ENCODE data around the gene HOXC9. TPM values are rescaled to one million over a fixed set of nuclear protein-coding genes. Genes with fewer than 3 reads are reported as not detected.

Gene HOXC9
- polyA plus RNA-seq, 1 of the 3 experiments (the other 2 are of a cell fraction): 1.9 TPM

DNA sequence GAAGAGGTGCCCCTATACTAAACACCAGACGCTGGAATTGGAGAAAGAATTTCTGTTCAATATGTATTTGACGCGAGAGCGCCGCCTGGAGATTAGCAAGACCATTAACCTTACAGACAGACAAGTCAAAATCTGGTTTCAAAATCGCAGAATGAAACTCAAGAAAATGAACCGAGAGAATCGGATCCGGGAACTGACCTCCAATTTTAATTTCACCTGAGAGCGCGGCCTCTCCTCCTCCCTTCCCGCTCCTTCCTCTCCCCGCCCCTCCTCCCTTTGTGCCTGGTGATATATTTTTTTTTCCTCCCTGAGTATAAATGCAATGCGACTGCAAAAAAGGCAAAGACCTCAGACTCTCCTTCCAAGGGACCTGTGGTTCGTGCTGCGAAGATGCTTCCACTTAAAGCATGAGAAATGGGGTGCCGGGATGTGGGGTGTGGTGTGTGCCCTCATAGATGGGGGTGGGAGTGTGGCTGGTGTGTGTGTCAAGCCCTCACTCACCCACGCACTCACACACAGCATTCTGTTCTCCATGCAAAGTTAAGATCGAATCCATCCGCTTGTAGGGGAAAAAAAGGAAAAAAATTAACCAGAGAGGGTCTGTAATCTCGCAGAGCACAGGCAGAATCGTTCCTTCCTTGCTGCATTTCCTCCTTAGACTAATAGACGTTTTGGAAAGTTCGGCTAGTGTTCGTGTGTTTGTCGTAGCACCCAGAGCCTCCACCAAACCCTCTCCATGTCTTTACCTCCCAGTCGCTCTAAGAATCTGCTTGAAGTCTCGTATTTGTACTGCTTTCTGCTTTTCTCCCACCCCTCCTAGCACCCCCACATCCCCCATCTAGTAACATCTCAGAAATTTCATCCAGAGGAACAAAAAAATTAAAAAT lies 10.5 kb upstream of the HOXC9 start:
- ChIA-PET CTCF (interaction anchor here (0.6 to 12.8 kb wide), 22 partner anchors 11 to 247 kb away, joined by 3 to 194 read pairs (median 12); partner anchors contain the start of genes HOTAIR, HOXC11, HOXC5 and HOXC9), POLR2A (interaction anchor here (2.1 kb wide), 1 partner anchor 11 kb away, joined by 5 read pairs; the partner anchor contains the start of gene HOXC9)
- no peak overlapping the region for H3K9ac ChIP-seq

DNA sequence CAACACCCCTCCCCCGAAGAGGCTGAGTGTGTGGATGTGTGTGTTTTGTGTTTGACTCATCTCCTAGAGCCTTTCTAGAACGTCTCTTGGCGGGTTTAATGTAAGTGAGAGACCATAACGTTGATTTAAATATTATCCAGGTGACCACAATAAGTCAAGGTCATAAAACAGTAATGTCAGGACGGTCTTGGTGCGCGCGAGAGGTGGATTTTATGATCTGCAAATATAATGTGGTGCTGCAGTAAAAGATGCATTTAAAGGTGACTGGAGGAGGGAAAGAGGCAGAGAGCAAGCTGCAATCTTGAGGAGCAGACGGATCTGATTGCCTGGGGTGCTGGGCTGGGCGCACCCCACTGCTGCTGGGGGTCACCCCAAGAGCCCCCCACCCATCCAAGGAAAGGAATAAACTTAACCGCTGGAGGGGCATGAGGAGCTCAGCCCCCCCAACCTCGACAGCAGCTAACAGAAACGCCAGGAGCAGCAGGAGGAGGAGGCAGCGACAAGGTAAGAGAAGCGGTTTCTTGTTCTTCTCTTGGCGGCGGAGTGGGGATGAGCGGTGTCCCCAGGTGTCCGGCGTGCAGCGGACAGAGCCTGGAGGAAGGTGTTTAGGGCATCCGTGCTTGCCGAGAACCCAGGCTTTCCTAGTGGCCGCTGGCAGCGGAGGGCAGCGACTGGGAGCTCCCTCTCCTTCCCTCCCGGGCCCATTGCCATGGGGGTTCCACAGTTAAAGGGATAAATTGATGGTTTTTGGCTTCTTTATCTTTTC lies 9.5 kb upstream of the HOXC9 start:
- no peak overlapping the region for H3K27ac ChIP-seq (ENCODE audit: low read depth in 2 of 2, low read length in 1 of 2)
- no peaks in the 10 kb centered on the region for H3K36me3 ChIP-seq (replicated peaks in 1 of 2; ENCODE audit: control insufficient read depth in 1 of 2, insufficient read depth in 2 of 2, low read length in 1 of 2)
- WGBS (ENCODE audit: low lambda C conversion rate): 11% methylated on average over 19 of the region's 27 CpGs
- H3K4me2 ChIP-seq: peak overlapping the region; percentile 48; the same call in 1 of the 2 replicates
- no peak overlapping the region for H3K9ac ChIP-seq
- H3K9me2 ChIP-seq: no peaks in the 10 kb centered on the region
- H2AFZ ChIP-seq (ENCODE audit: low read depth): no peak overlapping the region
- DNase-seq: no peak
- peaks cover 100% of the 10 kb centered on the region for H3K27me3 ChIP-seq (ENCODE audit: insufficient read depth)
- ChIA-PET CTCF (interaction anchor here (0.6 to 12.8 kb wide), 19 partner anchors 8 to 409 kb away, joined by 3 to 194 read pairs (median 7); partner anchors contain the start of genes HOTAIR, HOXC11 and HOXC9), POLR2A (interaction anchor here (1.4 kb wide), 1 partner anchor 18 kb away, joined by 4 read pairs; the partner anchor contains the start of gene HOXC8)
- H3K4me3 ChIP-seq (ENCODE audit: low read depth in 2 of 2, low read length in 1 of 2): no peak overlapping the region
- TF ChIP-seq GABPA (IDR thresholded peaks at IDR 0.05; ENCODE audit: low read depth): no peak
- no peak for TF ChIP-seq MXI1 (IDR thresholded peaks at IDR 0.05; ENCODE audit: low read depth, low read length)
- TF ChIP-seq SIN3A (IDR thresholded peaks at IDR 0.05; ENCODE audit: borderline replicate concordance, low read depth, low read length): no peak
- TF ChIP-seq POLR2AphosphoS5 (IDR thresholded peaks at IDR 0.05; ENCODE audit: low read depth, low read length): no peak
- TF ChIP-seq SMC3 (IDR thresholded peaks at IDR 0.05; ENCODE audit: low read depth, low read length): no peak
- peaks cover 0 to 11% of the 10 kb centered on the region in 2 experiments; a peak in 1 of 4 replicates for H3K4me1 ChIP-seq (ENCODE audit: control insufficient read depth in 1 of 2, insufficient read depth in 2 of 2, low read depth in 1 of 2, low read length in 1 of 2)
- H3K9me3 ChIP-seq: no peaks in the 10 kb centered on the region
- H3F3A ChIP-seq (replicated peaks; ENCODE audit: insufficient read depth): peaks cover 5% of the 10 kb centered on the region
- H3K79me2 ChIP-seq (ENCODE audit: insufficient read depth): no peaks in the 10 kb centered on the region
- no peaks in the 10 kb centered on the region for H4K20me1 ChIP-seq (ENCODE audit: insufficient read depth)

More for the DNA sequence above, 10.5 kb upstream of the HOXC9 start:
- Histone ChIP-seq H3K27ac (ENCODE audit: low read depth in 2 of 2, low read length in 1 of 2) (no peak overlapping the region), H3K9me3 (no peaks in the 10 kb centered on the region), H4K20me1 (ENCODE audit: insufficient read depth) (no peaks in the 10 kb centered on the region), H2AFZ (ENCODE audit: low read depth) (no peak overlapping the region), H3K36me3 (replicated peaks in 1 of 2; ENCODE audit: control insufficient read depth in 1 of 2, insufficient read depth in 2 of 2, low read length in 1 of 2) (no peaks in the 10 kb centered on the region), H3K9me2 (no peaks in the 10 kb centered on the region), H3F3A (replicated peaks; ENCODE audit: insufficient read depth) (peaks cover 5% of the 10 kb centered on the region), H3K27me3 (ENCODE audit: insufficient read depth) (peaks cover 95% of the 10 kb centered on the region), H3K79me2 (ENCODE audit: insufficient read depth) (no peaks in the 10 kb centered on the region), H3K4me2 (peak overlapping the region; percentile 67), H3K4me3 (ENCODE audit: low read depth in 2 of 2, low read length in 1 of 2) (peak overlapping the region in 1 of 2 experiments; percentile 14; a peak in 2 of 4 replicates), H3K4me1 (ENCODE audit: control insufficient read depth in 1 of 2, insufficient read depth in 2 of 2, low read depth in 1 of 2, low read length in 1 of 2) (peaks cover 0 to 12% of the 10 kb centered on the region in 2 experiments; a peak in 1 of 4 replicates)
- WGBS (ENCODE audit: low lambda C conversion rate): 4% methylated on average over 28 of the region's 28 CpGs
- TF ChIP-seq SIN3A (IDR thresholded peaks at IDR 0.05; ENCODE audit: borderline replicate concordance, low read depth, low read length) (no peak), RAD21 (IDR thresholded peaks at IDR 0.05; ENCODE audit: low read length) (peak; percentile 48), POLR2AphosphoS5 (IDR thresholded peaks at IDR 0.05; ENCODE audit: low read depth, low read length) (no peak), NRF1 (IDR thresholded peaks at IDR 0.05; ENCODE audit: low read depth, low read length) (no peak), RCOR1 (IDR thresholded peaks at IDR 0.05; ENCODE audit: low read length) (no peak), SMC3 (IDR thresholded peaks at IDR 0.05; ENCODE audit: low read depth, low read length) (peak; percentile 38), GABPA (IDR thresholded peaks at IDR 0.05; ENCODE audit: low read depth) (0 out of 2 replicates have a peak, but pooled peaks have one; percentile 28)
- TF ChIP-seq, protein P1, sequence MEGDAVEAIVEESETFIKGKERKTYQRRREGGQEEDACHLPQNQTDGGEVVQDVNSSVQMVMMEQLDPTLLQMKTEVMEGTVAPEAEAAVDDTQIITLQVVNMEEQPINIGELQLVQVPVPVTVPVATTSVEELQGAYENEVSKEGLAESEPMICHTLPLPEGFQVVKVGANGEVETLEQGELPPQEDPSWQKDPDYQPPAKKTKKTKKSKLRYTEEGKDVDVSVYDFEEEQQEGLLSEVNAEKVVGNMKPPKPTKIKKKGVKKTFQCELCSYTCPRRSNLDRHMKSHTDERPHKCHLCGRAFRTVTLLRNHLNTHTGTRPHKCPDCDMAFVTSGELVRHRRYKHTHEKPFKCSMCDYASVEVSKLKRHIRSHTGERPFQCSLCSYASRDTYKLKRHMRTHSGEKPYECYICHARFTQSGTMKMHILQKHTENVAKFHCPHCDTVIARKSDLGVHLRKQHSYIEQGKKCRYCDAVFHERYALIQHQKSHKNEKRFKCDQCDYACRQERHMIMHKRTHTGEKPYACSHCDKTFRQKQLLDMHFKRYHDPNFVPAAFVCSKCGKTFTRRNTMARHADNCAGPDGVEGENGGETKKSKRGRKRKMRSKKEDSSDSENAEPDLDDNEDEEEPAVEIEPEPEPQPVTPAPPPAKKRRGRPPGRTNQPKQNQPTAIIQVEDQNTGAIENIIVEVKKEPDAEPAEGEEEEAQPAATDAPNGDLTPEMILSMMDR (IDR thresholded peaks at IDR 0.05): peak; percentile 66
- no peak for DNase-seq

Measured in SK-N-SH (cell line).